HG02870 (cell line): ENCODE measurements around the gene CCDC63.

Source experiments
- ATAC-seq: cut with Tn5 transposase; IDR thresholded peaks from one replicate; pipeline ENCODE4 v1.9.1; 2021; ENCODE audit warnings: mild to moderate bottlenecking, moderate library complexity; ENCODE audit not compliant: unreplicated experiment

The CCDC63 gene

DNA sequence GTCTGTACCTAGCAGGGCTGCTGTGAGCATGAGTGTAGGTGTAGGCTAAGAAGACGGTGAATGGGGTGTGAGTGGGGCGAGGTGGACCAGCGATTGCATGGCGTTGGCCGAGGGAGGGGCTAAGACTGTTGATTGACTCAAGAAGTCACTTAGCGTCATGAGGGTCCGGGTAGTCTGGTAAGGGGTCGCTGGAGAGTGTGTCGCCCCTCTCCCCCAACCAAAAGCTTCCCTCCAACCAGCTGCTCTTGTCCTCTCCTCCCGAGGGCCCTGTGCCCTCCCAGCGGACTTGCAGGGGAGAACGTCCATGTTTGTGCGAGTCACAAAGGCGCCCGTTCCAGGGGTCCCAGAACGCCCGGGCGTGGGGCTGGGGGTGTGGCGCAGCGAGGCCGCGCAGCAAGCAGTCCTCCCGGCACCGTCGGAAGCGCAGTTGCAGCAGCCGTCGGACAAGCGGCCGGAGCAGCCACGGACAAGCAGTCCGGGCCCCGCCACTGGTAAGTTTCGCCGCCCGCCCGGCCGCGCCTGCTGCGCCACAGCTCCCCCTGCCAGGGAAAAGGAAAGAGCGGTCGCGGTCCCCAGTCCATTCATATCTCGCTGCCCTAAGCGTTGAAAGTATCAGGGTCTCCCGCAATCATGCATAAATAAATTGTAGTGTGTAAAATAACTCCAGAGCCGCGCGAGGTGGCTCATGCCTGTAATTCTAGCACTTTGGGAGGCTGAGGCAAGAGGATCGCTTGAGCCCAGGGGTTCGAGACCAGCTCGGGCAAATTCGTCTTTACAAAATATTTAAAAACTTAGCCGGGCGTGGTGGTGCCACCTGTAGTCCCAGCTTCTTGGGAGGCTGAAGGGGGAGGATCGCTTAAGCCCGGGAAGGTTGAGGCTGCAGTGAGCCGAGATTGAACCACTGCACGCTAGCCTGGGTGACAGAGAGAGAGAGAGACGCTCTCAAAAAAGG lies at the start of gene CCDC63:
TSS of gene CCDC63 (plus strand) at position 373 of the 952 bp plus-strand sequence. CDS start 5,968 bp downstream, outside the sequence.
- no peak for ATAC-seq

DNA sequence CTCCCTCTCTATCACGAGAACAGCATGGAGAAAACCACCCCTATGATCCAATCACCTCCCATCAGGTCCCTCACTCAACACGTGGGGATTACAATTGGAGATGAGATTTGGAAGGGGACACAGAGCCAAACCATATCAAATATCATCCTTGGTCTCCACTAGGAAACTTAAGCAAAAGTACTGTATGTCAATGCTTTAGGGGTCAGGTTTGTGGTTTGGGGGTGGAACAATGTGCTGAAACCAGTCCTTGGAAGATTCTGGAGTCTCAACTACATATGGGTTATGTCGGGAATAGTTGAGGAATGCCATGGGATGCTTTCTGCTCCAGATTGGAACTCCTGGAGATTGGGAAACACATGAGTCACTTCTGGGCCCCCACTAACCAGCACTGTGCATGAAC lies 48.3 kb upstream of the CCDC63 start:
- no peak for ATAC-seq

DNA sequence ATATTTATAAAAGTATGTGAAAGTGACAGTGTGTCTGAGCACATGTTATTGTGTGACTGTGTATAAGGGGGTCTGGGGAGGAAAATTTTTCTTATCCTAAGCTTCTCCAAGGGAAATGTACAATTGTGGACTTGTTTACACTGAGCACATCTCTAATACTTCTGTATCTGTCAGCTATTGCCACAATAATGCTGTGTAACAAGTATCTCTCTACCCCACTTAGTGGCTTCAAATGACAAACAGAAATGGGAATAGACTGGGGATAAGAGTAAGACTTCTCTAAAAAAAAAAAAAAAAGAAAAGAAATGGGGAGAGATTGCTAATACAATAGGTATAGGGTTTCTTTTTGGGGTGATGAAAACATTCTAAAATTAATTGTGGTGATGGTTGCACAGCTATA lies 44.3 kb upstream of the CCDC63 start:
- no peak for ATAC-seq

DNA sequence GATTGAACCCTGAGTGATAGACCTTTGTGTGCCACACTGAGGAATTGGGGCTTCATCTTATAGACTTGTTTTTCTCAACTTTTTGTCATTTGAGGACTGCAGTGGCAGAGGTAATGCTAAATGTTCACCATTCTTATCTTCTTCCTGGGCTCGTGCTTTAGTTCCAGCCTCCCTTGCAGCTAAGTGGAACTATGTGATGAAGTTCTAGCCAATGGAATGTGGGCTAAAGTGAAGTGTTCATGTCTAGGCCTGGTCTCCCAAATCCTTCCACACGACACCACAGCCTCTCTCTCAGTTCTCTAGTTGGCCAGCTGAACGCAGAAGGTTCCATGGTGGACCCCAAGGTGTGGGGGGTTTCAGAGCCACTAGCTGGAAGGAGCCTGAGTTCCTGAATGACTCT lies 42.4 kb upstream of the CCDC63 start:
- no peak for ATAC-seq

DNA sequence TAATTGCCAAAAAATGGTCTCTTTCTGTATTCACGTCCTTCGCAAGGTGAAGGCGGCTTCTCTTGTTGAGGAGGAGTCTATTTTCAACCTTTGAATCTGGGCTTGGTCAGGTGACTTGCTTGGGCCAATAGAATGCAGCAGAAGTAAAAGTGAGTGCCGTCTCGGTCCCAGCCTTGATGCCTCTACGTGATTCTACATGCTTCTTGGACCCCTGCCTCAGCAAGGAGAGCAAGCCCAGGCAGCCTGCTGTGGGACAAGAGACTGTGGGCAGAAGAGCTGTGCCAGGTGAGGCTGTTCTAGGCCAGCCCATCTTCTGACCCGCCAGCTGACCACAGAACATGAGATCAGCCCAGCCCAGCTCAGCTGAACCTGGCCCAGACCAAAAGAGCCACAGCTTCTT lies 39.1 kb upstream of the CCDC63 start:
- ATAC-seq = no peak

DNA sequence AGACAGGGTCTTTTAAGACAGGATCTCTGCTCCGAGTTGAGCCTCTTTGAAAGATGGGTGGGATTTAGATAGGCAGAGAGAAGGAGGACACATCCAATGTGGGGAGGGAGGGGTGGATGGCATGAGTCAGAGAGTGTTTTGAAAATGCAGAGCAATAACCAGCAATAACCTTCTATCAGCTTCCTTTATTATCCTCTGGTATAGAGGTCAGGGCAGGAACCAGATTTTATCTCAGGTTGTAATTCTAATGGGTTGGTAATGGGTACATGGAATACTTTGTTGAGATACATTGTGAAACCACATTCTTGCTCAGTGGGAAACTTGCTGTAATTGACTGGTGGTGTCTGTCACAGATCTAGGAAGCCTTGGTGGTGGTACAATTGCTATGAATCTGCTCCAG lies 37.6 kb upstream of the CCDC63 start:
- no peak for ATAC-seq

DNA sequence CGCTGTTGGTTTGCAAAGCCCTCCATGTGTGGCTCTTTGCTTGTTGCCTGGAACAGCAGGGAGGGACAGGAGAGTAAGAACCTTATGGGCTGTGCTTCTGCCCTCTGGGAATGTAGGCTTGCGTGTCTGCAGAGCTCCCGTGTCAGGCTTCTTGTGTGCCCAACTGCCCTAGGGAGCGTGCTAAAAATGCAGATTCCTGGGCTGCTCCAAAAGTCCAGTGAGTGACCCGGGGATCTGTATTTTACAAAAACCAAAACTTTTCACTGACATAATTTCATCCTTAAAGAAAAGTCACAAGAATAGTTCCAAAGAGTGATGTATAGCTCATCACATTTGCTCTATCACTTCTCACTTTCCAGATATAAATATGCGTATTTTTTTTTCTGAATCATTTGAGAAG lies 34.8 kb upstream of the CCDC63 start:
- no peak for ATAC-seq

DNA sequence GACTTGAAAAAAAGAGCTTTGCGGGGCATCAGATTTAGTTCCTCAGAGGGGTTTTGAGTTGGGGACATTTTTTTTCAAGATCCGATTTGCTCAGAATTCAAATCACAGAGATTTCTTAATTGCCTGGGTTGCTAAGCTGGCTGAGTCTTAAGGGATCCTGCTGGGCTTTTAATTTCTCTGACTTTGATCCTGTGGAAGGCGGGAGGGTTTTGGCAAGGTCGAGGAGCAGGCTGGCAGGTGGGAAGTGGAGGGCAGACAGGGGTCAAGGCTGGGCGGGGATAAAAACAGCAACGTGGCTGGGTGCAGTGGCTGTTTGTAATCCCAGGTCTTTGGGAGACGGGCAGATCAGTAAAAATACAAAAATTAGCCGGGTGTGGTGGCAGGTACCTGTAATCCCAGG lies 33.5 kb upstream of the CCDC63 start:
- no peak for ATAC-seq

DNA sequence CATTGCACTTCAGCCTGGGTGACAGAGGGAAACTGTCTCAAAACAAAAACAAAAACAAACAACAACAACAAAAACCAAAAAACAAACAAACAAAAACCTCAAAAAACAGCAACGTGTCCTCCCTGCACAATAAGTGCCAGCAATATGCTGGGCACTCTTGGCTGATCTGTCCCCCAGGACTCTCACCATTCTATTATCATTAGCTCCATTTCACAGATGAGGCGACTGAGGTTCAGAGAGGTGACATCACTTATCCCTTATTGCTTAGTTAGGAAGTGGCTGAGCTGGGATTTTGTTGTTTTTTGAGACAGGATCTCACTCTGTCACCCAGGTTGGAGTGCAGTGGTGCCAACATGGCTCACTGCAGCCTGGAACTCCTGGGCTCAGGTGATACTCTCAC lies 33.0 kb upstream of the CCDC63 start:
- ATAC-seq = no peak

DNA sequence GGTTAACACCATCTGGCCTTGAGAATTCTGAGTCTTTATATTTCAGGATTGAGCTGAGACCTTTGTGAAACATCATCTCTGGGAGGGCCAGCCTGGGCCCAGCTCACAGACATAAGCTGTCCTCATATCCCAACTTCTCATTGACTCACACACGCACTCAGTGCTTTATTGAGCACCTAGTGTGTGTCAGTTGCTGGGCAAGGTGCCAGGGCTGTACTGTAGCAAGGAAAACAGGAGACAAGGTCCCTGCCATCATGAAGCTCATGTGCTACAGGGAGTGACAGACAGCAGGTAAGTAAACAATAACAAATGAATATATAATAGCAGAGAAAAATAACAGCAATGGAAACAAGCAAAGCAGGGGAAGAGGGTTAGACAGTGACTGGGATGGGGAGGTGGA lies 30.5 kb upstream of the CCDC63 start:
- ATAC-seq = no peak

DNA sequence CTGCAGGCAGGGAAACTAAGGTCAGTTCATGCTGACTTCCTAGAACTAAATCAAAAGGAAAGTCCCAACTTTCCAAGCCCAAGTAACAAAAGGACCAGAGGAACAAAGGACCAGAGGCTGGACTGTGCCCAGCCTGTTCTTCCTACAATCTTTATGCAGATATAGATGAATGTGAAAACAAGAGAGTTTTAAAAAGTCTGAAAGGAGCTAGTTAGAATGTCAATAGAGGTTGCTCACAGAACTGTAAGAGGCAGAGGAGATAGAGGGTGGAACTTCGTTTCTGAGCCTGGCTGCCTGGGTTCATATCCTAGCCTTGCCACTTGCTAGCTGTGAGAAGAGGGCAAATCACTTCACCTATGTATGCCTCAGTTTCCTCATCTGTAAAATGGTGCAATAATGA lies 30.0 kb upstream of the CCDC63 start:
- no peak for ATAC-seq

DNA sequence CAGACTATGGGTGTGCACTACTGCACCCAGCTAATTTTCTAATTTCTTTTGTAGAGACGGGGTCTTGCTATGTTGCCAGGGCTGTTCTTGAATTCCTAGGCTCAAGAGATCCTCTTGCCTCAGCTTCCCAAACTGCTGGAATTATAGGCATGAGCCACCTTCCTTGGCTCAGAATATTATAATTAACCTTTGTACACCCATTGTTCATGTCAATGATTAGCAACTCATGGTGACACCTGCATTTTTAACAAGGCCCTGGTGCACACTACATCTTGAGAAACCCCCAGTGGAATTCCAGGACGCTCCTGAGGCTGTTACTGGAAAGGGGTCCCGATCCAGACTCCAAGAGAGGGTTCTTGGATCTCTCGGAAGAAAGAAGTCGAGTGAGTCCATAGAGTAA lies 28.3 kb upstream of the CCDC63 start:
- no peak for ATAC-seq

DNA sequence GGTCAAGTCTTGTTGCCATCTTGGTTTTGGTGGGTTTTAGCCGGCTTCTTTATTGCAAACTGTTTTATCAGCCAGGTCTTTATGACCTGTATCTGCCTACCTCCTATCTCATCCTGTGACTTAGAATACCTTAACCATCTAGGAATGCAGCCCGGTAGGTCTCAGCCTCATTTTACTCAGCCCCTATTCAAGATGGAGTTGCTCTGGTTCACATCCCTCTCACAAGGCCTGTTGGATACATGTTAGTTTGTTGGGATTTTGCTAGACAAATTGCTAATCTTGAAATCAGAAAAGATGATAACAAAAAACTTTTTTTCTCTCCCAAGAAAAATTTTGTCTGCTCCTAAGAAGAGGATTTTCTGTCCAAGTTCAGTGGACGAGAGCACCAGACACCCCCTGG lies 27.6 kb upstream of the CCDC63 start:
- ATAC-seq = no peak

DNA sequence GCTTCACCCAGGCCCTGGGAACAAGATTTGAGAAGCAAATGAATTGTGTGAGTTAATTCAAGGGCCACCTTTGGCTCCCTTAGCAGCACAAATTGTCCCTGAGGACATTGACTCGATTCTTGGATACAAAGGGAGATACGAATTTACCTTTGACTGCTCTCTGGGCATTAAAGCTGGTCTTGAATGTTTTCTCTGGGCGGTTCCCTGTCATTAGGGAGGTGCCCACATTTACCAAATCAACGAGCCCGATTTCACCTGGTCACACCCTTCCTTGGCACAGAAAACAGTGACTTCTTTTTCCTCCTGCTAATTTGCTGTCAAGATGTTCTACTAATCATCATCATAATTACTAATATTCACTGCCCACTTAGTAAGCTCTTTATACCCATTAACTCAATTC lies 27.1 kb upstream of the CCDC63 start:
- no peak for ATAC-seq

DNA sequence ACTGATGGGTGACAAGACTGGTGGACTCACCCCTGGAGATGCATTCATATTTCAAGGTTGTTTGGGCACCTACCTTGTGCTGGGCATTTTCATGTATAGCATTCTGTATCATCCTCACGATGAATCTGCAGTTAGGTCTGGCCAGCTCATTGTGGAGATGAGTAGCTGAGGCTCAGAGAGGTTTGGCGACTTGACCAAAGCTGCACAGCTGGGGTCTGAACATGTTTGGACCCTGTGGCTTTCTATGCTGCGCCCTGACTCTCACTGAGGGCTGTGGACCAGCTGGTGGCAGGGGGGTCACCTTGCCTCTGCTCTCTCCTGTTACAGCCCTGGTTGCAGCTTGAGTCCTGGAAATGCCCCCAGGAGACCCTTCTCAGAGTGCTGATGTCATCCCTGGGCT lies 24.9 kb upstream of the CCDC63 start:
- ATAC-seq = no peak

DNA sequence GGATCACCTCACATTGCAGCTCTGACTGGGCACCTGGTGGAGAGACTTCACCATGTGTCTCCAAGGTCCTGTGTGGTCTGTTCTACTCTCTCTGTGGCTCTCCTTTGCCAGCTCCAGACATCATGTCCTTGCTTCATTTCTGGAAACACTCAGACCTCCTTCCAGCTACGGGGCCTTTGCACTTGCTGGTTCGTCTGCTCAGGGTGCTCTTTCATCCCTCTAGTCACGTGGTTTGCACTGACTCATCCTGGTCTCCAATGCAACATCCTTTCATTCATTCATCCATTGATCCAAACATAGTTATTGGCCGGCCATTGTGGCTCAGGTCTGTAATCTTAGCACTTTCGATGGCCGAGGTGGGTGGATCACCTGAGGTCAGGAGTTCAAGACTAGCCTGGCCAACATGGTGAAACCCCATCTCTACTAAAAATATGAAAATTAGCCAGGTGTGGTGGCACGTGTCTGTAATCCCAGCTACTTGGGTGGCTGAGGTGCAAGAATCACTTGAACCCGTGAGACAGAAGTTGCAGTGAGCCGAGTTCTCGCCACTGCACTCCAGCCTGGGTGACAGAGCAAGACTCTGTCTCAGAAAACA lies 23.9 kb upstream of the CCDC63 start:
- ATAC-seq = no peak

DNA sequence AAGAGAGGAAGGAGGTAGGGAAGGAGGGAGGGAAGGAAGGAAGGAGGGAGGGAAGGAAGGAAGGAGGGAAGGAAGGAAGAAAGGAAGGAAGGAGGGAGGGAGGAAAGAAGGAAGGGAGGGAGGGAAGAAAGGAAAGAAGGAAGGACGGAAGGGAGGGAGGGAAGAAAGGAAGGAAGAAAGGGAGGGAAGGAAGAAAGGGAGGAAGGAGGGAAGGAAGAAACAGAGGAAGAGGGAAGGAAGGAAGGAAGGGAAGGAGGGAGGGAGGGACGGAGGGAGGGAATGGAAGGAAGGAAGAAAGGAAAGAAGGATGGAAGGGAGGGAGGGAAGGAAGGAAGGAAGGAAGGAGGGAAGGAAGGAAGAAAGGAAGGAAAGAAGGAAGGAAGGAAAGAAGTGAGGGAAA lies 22.4 kb upstream of the CCDC63 start:
- ATAC-seq = no peak

DNA sequence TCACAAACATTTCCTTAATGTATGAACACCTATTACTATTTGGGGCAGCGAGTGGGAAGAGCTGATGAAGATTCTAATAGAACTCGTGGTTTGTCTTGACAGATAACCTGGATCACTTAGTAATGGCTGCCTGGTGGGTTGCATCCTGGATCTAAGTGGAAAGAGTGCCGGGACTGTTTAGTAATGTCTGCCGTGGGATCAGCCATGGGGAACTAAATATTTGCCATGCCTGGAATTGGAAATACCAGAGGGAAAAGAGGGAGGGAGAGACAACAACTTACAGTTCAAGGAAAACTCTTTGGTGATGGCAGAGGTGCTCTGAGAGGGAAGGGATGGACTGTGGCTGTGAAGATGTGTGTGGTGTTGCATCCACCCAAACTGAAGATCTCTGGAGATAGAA lies 21.3 kb upstream of the CCDC63 start:
- no peak for ATAC-seq

DNA sequence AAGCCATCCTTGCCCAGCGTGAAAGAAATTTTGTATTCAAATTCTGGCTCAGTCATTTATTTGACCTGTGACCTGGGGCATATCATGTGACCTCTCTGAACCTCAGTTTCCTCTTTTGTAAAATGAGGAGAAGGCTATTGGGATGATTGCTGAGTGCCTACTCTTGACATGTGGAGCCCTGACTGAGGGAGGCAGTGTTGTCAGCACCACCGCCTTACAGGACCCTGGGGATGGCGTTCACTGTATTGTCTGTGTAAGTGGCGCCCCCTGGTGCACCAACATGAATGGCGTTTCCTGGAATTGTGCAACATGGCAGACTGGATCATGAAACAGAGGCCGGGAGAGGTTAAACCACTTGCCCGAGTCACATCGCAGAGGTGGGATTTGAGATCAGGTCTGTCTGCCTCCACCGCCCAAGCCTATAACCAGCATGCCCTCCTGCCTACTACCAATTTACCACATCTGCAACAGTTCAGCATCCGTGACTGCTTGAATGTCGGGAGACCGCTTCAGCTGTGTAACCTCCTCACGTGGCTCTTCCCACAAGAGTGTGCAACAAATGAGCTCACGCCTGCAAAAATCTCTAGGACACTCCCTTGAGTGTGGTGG lies 20.1 kb upstream of the CCDC63 start:
- ATAC-seq = no peak

DNA sequence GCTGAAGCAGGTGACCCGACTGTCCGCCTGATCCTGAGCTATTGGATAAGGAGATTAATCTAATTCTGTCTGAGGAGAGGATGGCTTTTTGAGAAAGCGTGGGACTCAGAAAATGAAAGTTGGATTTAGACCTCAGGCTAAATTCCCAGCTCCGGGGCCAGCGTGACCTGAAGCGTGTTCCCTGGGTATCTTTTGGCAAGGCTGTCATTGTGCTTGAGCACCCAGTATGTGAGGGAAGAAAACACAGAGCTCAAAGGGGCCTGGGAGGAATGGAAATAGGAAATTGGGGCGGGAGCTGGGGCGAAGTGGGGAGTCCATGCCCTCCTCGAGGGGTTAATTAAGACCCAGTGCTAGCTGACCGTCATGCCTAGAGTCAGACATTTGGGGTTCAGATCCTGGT lies 17.5 kb upstream of the CCDC63 start:
- ATAC-seq = no peak

DNA sequence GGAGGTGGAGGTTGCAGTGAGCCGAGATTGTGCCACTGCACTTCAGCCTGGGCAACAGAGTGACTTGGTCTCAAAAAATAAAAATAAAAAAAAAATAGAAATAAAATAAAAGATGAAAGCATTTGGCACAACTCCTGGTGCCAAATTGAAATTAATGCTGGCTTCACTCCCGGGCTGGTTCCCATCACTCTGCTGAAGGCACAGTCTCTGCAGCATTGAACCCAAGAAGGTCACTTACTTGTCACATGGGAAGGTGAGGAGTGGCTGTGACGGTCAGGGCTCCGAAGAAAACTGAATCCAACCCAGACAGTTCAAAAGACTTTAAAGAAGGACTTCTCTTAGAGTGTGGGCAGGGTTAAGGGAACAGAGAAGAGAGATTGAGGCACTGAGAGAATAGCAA lies 10.5 kb upstream of the CCDC63 start:
- no peak for ATAC-seq

DNA sequence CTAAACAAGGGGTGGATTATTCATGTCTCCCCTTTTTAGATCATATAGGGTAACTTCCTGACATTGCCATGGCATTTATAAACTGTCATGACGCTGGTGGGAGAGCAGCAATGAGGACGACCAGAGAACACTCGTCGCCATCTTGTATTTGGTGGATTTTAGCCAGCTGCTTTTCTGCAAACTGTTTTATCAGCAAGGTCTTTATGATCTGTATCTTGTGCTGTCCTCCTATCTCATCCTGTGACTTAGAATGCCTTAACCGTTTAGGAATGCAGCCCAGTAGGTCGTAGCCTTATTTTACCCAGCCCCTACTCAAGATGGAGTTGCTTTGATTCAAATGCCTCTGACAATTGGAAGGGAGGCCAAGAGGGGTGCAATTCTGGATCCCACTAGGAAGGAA lies 5.8 kb upstream of the CCDC63 start:
- no peak for ATAC-seq
